ENCODE results near the gene KCNAB2.

DNA sequence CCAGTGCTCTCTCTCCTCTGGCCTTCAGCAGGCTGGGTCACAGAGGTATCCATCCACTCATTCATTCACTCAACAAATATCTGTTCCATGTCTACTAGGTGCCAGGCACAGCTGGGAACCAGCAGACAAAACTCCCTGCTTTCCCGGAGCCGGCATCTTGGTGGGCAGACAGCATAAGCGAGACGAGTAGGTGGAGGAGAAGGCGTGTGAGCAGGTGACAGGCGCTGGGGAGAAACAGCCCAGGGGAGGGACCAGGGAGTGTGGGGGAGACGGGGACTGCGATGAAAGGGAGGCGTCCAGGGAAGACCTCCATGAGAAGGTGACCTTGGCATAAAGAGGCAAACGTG lies 11.0 kb upstream of the KCNAB2 start:
- TF ChIP-seq POLR2A (IDR thresholded peaks at IDR 0.05): no peak
- TF ChIP-seq, protein P1, sequence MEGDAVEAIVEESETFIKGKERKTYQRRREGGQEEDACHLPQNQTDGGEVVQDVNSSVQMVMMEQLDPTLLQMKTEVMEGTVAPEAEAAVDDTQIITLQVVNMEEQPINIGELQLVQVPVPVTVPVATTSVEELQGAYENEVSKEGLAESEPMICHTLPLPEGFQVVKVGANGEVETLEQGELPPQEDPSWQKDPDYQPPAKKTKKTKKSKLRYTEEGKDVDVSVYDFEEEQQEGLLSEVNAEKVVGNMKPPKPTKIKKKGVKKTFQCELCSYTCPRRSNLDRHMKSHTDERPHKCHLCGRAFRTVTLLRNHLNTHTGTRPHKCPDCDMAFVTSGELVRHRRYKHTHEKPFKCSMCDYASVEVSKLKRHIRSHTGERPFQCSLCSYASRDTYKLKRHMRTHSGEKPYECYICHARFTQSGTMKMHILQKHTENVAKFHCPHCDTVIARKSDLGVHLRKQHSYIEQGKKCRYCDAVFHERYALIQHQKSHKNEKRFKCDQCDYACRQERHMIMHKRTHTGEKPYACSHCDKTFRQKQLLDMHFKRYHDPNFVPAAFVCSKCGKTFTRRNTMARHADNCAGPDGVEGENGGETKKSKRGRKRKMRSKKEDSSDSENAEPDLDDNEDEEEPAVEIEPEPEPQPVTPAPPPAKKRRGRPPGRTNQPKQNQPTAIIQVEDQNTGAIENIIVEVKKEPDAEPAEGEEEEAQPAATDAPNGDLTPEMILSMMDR (IDR thresholded peaks at IDR 0.05): no peak

Data from breast epithelium (tissue), 3 donors.